NCI-H82 (cell line): ENCODE measurements around the gene CLIP1.

Source experiments
- DNase-seq: peaks from one replicate; lab custom pipeline; 2025; lab: John Stamatoyannopoulos, UW

Gene CLIP1

DNA sequence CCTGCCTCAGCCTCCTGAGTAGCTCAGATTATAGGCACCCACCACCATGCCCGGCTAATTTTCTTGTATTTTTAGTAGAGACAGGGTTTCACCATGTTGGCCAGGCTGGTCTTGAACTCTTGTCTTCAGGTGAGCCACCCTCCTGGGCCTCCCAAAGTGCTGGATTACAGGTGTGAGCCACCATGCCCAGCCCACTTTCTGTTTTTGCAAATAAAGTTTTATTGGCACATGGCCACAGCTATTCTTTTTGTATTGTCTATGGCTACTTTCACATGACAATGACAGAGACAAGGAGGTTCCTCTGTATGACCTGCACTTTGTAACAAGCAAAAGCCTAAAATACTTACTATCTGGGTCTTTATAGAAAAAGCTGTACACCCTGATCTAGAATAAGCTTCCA, 176.9 kb downstream of the CLIP1 start:
- no peak for DNase-seq

DNA sequence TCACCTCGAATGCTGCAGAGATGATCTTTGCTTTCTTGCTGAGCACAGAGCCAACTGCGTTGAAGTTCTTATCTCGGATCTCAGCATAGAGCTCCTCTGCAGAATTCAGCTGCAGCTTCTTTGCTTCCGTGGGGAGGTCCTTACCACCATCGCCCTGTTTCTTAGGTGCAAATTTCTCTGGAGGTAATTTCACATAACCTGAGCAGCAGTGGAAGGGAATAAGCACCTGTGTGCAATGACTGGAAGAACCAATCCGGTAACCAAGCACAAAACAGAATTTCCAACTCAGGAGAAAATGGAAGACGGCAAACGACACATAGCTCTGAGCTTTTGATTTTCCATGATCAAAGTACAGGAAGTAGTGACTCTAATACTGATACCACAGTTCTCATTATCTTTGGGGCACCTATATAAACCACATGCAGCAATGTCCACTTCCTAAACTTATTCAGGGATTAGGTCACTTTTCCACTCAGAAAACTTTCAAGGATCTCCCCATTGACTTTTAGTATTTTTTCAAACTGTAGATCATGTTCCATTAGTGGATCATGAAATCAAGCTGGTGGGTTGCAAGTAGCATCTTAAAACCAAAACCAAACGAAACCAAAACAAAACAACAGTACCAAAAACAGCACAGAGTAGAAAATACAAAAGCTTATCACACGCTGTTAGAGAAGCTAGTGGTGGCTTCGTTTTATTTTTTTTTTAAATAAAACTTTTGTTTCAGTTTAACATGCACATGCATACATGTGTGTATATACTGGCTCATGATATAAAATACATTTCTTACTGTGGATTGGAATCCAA, 177.7 kb downstream of the CLIP1 start:
- no peak for DNase-seq

DNA sequence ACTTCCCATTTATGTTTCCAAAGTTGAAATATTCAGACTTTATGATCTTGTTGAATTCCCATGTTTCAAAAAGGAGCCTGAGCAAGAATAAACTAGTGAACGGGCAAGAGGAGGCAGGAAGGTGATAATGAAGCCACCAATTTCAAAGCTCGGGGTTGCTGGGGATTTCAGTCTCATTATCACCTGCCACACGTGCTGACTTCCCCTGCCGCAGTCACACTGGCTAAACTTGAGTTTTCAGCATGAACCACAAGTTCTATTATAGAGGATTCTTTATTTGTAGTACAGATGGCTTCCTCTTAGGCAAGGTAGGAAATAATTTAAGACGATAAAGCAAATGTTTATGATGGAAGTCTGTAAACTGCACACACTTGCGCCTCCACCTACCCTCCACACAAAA, 178.5 kb downstream of the CLIP1 start:
- no peak for DNase-seq

DNA sequence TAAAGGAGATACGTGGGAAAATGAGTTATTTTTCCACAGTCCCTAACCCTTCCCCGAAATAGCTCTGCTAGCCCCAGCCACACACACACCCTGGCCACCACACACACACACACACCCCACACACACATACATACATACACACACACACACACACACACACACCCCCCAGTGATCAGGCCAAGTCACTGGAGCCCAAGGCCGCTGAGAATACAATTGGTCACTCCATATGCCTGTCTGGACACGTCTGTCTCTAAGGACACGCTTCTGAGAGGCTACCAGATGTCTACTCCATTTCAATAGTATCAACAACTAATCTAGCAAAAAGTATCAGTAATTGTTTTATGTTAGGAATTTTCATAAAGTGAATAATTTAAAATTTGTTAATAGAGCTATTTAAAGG, 183.6 kb downstream of the CLIP1 start:
- DNase-seq: no peak

DNA sequence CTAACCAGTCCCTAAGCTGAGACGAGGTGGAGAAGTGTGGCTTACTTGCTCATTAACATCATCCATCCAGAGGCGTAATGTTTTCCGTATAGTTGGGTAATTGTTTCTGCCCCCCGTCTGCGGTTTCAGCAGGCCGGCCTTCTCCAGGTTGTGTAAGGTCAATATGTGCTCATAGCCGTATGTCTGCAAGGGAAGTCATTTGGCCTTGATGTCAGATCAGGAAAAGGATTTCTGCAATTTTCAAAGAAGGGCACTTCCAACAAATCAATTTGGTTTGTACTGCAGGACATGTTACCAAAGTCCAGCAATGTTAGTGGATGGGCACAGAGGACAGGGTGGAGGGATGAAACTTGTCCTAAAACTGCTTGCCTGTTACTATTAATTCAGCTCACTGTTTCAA, 186.7 kb downstream of the CLIP1 start:
- DNase-seq: no peak

DNA sequence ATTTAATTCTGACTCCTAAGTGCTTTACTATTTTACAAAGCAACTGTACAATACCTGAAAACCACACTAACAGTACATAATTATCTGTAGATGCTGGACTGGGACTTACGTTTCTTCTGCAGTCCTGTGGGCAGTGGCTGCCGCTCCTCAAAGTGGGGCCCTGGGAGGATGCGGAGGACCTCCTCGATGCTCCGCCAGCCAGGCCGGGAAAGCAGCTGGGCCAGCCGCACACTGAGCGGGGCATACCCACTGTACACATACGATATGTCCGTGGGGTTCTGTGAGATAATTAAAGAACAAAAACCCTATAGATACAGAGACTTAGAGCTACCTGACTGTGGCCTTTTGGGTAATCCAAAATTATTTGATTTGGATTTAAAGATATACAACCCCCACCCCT, 189.8 kb downstream of the CLIP1 start:
- no peak for DNase-seq

DNA sequence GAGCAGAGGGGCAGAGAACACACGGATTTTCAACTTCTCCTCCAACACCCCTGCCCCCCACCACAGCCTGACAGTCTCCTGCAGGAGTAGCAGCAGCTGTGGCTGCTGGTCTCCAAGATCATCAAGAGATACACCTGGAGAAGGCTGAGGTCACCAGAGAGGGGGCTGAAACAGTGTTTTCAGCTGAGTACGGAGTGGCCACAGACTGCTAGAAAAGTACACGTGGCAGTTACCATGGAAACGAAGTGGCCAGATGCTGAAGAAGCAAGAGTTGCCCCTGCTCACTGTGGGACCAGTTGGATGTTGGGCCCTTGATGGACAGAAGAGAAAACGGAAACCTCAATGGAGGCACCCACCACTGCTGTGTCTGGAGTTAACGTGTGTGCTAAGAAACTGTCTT, 191.7 kb downstream of the CLIP1 start:
- no peak for DNase-seq

DNA sequence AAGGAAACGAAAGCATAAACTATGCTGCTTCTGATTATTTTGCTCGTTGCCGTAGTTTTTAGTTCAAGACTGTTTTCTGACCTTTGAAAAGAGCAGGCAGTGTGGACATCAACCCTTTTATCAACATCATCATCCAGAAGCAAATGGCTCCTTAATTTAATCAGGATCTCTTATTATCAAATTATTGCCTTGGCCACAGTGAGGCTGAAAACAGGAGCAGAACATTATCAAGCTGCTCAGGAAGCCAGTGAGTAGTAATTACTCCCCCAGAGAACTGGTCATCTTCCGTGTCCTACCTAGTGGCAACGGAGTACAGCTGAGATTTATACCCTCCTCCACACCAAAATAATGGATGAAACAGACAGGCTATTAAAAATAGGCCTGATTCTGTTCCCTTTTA, 194.4 kb downstream of the CLIP1 start:
- no peak for DNase-seq

DNA sequence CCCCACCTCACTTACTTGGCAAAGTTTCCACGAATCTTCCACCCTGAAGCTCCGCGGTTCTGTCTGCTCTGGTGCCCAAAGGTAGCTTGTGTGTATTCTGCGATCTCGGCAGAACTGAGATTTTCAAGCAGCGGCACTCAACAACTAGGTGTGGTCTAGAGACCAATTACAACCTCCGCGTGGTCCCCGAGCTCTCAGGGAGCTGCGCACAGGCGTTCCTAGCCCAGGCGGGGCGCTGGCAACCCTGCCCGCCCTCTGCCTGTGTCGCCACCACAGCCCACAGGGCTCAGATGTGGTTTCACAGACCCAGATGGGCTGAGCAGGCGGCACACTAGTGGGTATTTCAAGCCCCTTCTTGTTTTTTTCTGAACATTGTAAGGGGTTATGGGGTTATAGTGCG, 195.1 kb downstream of the CLIP1 start:
- DNase-seq: peak; percentile 55

DNA sequence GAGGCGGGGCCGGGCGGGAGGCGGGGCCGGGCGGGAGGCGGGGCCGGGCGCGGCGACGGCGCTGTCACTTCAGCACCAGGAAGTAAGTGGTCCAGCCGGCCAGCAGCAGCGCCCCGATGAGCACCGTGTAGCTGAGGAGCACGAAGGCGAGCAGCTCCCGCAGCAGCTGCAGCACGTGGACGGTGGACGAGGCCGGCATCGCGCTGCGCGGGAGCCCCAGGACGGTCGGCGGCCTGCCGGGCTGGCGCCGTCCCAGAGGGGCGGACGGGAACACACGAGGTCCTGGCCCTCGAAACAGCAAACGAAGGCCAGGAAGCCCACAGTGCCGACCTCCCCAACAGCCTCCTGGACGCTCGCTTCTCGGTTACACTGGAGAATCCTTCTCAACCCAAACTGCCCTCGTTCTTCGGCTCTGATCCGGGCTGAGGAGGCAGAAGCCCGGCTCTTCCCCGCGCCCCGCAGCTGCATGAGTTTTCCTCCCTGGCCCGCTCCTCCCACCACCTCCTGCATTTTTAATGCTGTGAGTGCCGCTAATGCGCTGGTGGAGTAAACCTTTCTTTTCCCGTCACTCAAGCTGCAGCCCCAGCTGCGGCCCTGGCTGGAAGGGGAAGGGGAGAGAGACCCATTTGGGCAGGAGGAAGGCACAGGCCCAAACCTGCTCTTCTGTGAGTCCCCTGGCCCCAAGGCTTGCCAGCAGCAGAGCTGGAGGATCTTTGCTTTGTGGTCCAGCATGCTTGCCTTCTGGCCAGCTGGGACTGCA, 195.9 kb downstream of the CLIP1 start:
- peak; percentile 62 for DNase-seq

DNA sequence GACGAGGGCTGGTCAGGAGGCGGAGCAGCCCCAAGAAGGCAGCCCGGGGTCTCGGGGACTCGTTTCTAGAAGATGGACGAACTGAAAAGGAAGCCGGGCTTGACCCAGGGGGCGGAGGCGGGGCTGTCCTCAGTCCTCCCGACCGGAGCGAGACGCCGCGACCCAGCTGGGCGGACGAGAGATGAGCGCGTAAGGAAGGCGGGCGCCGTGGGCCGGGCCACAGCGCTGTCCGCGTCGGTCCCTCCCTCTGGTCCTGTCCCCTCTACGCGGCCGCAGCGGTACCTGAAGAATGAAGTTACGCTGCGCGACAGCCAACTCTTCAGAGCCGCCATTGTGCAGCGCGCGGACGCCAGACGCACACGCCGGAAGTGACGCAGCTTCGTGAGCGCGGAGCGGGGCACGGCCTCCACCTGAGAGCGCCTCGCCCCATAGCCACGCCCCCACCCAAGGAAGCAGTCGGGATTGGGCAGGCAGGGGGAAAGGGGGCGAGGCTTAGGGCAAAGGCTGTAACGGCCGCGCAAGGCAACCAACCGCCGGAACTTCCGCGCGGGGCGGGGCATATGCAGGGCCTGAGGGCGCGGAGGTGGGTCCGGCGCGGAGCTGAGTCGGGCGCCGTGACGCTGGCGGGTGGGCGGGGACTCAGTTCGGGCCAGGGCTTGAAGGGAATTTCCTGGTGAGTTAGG, 196.6 kb downstream of the CLIP1 start, which contains the start of gene DIABLO:
TSS of gene DIABLO (minus strand) at position 370 of the 683 bp plus-strand sequence. CDS start at position 332, 38 bp downstream.
- DNase-seq: peak; percentile 100
